SK-N-SH (cell line): ENCODE data around the gene APELA. TPM values are rescaled to one million over a fixed set of nuclear protein-coding genes. Genes with fewer than 3 reads are reported as not detected.

Source experiments
- CTCF ChIA-PET: fragments of 300-600, 350-600 bp; formaldehyde crosslinking; extraction: SDS; loops from one replicate; lab custom pipeline; 2021; lab: Yijun Ruan, JAX
- POLR2A ChIA-PET: fragments of 350-600 bp; sonication (Branson Sonifier 250); formaldehyde crosslinking; extraction: SDS; loops from one replicate; lab custom pipeline; 2020; ENCODE audit warnings: antibody characterized with exemption, inconsistent platforms; lab: Yijun Ruan, JAX
- DNase-seq: peaks from one replicate; pipeline ENCODE4 v3.0.0; 2012
- H2AFZ ChIP-seq: fragments of 200-600 bp; sonication (generic); 2 replicates; pipeline ENCODE4 v1.8.1; 2016; ENCODE audit warnings: antibody characterized with exemption, mild to moderate bottlenecking, low read depth
- H3F3A ChIP-seq: fragments of 200-600 bp; sonication (generic); replicated peaks from 2 replicates; pipeline ENCODE3; 2016; ENCODE audit warnings: antibody characterized with exemption, mild to moderate bottlenecking; ENCODE audit not compliant: insufficient read depth
- H3K27ac ChIP-seq, 2 experiments: fragments of 200-500 bp in 1 of 2; fragments of 200-600 bp in 1 of 2; sonication (Bioruptor generic) in 1 of 2; sonication (generic), shearing (Covaris generic) in 1 of 2; 2 replicates each; pipeline versions ENCODE4 v1.5.1 to v1.6.1; 2014 to 2016; ENCODE audit warnings: low read depth in 2 of 2, inconsistent platforms in 1 of 2, low read length in 1 of 2, mild to moderate bottlenecking in 1 of 2, mixed read lengths in 1 of 2
- H3K27me3 ChIP-seq: fragments of 200-600 bp; sonication (generic), shearing (Covaris generic); 2 replicates; pipeline ENCODE4 v1.6.1; 2016; ENCODE audit warnings: mixed run types; ENCODE audit not compliant: insufficient read depth
- H3K36me3 ChIP-seq, 2 experiments: fragments of 200-500 bp in 1 of 2; fragments of 200-600 bp in 1 of 2; sonication (Bioruptor generic) in 1 of 2; sonication (generic) in 1 of 2; replicated peaks in 1 of 2; 2 replicates each; pipeline versions ENCODE3 to v1.5.1; 2014 to 2016; ENCODE audit warnings: low read length in 1 of 2, mild to moderate bottlenecking in 1 of 2; ENCODE audit not compliant: insufficient read depth in 2 of 2, control insufficient read depth in 1 of 2
- H3K4me1 ChIP-seq, 2 experiments: fragments of 200-500 bp in 1 of 2; fragments of 200-600 bp in 1 of 2; sonication (Bioruptor generic) in 1 of 2; sonication (generic), shearing (Covaris generic) in 1 of 2; 2 replicates each; pipeline versions ENCODE4 v1.5.1 to v1.6.1; 2014 to 2016; ENCODE audit warnings: low read depth in 1 of 2, low read length in 1 of 2, mixed run types in 1 of 2; ENCODE audit not compliant: insufficient read depth in 2 of 2, control insufficient read depth in 1 of 2
- H3K4me2 ChIP-seq: fragments of 200-600 bp; sonication (generic), shearing (Covaris generic); 2 replicates; pipeline ENCODE4 v1.6.1; 2017; ENCODE audit warnings: mixed run types
- H3K4me3 ChIP-seq, 2 experiments: fragments of 200-500 bp in 1 of 2; fragments of 200-600 bp in 1 of 2; sonication (Bioruptor generic) in 1 of 2; sonication (generic), shearing (Covaris generic) in 1 of 2; 2 replicates each; pipeline versions ENCODE4 v1.5.1 to v1.8.1; 2014 to 2016; ENCODE audit warnings: low read depth in 2 of 2, inconsistent platforms in 1 of 2, low read length in 1 of 2, mild to moderate bottlenecking in 1 of 2, mixed read lengths in 1 of 2, moderate library complexity in 1 of 2
- H3K79me2 ChIP-seq: fragments of 200-600 bp; sonication (generic); 2 replicates; pipeline ENCODE4 v1.8.1; 2017; ENCODE audit warnings: mild to moderate bottlenecking; ENCODE audit not compliant: insufficient read depth
- H3K9ac ChIP-seq: fragments of 200-600 bp; sonication (generic); 2 replicates; pipeline ENCODE4 v1.6.1; 2017; ENCODE audit warnings: mixed run types
- H3K9me2 ChIP-seq: fragments of 200-600 bp; sonication (generic); 2 replicates; pipeline ENCODE4 v1.6.1; 2017; ENCODE audit warnings: mixed run types
- H3K9me3 ChIP-seq: fragments of 200-600 bp; sonication (generic); 2 replicates; pipeline ENCODE4 v1.6.1; 2017; ENCODE audit warnings: mixed run types, mild to moderate bottlenecking, moderate library complexity
- H4K20me1 ChIP-seq: fragments of 200-600 bp; sonication (generic); 2 replicates; pipeline ENCODE4 v1.6.1; 2017; ENCODE audit warnings: mild to moderate bottlenecking, mixed run types; ENCODE audit not compliant: insufficient read depth
- ELF1 ChIP-seq: IDR thresholded peaks from 2 replicates; pipeline ENCODE4 v1.4.0; 2012
- FOXJ3 ChIP-seq: sonication (generic); formaldehyde crosslinking; IDR thresholded peaks from 2 replicates; pipeline ENCODE4 v1.5.1; 2020; ENCODE audit warnings: mild to moderate bottlenecking, missing genetic modification reagents
- GATA2 ChIP-seq: sonication (generic); formaldehyde crosslinking; IDR thresholded peaks from 2 replicates; pipeline ENCODE4 v1.5.0; 2020; ENCODE audit warnings: mild to moderate bottlenecking, missing genetic modification reagents
- MAX ChIP-seq: IDR thresholded peaks from 2 replicates; pipeline ENCODE4 v1.4.0; 2012; ENCODE audit warnings: low read depth
- MEF2A ChIP-seq: IDR thresholded peaks from 2 replicates; pipeline ENCODE4 v1.4.0; 2012; ENCODE audit warnings: low read depth, borderline replicate concordance
- MXI1 ChIP-seq: IDR thresholded peaks from 2 replicates; pipeline ENCODE4 v1.6.1; 2012; ENCODE audit warnings: mild to moderate bottlenecking, low read depth, low read length, improper control_type of control experiment
- NFIC ChIP-seq: IDR thresholded peaks from 2 replicates; pipeline ENCODE4 v1.4.0; 2012; ENCODE audit warnings: borderline replicate concordance
- NRF1 ChIP-seq: IDR thresholded peaks from 2 replicates; pipeline ENCODE4 v1.6.1; 2012; ENCODE audit warnings: low read depth, mild to moderate bottlenecking, low read length
- RAD21 ChIP-seq: IDR thresholded peaks from 2 replicates; pipeline ENCODE4 v1.6.1; 2012; ENCODE audit warnings: mild to moderate bottlenecking, low read length
- RCOR1 ChIP-seq: fragments of 150-350 bp; IDR thresholded peaks from 2 replicates; pipeline ENCODE4 v1.6.1; 2017; ENCODE audit warnings: antibody characterized with exemption, low read length
- TCF12 ChIP-seq: IDR thresholded peaks from 2 replicates; pipeline ENCODE4 v1.4.0; 2012
- WGBS: methylation state at CpG from one replicate; pipeline ENCODE4 v1.1.6; 2017; ENCODE audit warnings: low lambda C conversion rate; 5-methylcytosine and 5-hydroxymethylcytosine counted together
- polyA plus RNA-seq, 3 experiments: library from polyadenylated mRNA; depleted of rRNA; stranded (reverse); fragments of >200 nt; gene quantifications; 2 replicates each; pipeline ENCODE4 v1.2.3, GENCODE V29; 2012
- TF ChIP-seq, protein P1 (sequence below): IDR thresholded peaks from 2 replicates; pipeline ENCODE4 v1.6.1; 2012; ENCODE audit warnings: mild to moderate bottlenecking, low read depth, low read length, moderate library complexity
- TF ChIP-seq, protein P2 (sequence below): IDR thresholded peaks from 2 replicates; pipeline ENCODE4 v1.4.0; 2012; ENCODE audit warnings: low read depth, borderline replicate concordance

APELA gene
- polyA plus RNA-seq, 1 of the 3 experiments (the other 2 are of a cell fraction) = not detected

GRCh38 chr4:164871673-164872072, 5.3 kb upstream of the APELA start:
- Histone ChIP-seq H3K36me3 (no peaks in the 10 kb centered on the region), H3F3A (no peaks in the 10 kb centered on the region), H3K9me3 (no peaks in the 10 kb centered on the region), H3K27me3 (no peaks in the 10 kb centered on the region), H3K9ac (no peak overlapping the region), H3K79me2 (no peaks in the 10 kb centered on the region)
- POLR2A ChIA-PET = no interaction called here
- 38% methylated on average over 4 of the region's 4 CpGs for WGBS
- TF ChIP-seq RAD21 = no peak
- no peak for TF ChIP-seq RCOR1
- TF ChIP-seq, all 33 proteins: peak for 0
- no peak overlapping the region for H2AFZ ChIP-seq
- no peak overlapping the region for H3K27ac ChIP-seq
- no peaks in the 10 kb centered on the region for H3K9me2 ChIP-seq
- CTCF ChIA-PET = no interaction called here
- H3K4me2 ChIP-seq = no peak overlapping the region
- H3K4me1 ChIP-seq = no peaks in the 10 kb centered on the region; a peak in 1 of 4 replicates
- DNase-seq = no peak
- no peak overlapping the region for H3K4me3 ChIP-seq
- H4K20me1 ChIP-seq = no peaks in the 10 kb centered on the region

DNA sequence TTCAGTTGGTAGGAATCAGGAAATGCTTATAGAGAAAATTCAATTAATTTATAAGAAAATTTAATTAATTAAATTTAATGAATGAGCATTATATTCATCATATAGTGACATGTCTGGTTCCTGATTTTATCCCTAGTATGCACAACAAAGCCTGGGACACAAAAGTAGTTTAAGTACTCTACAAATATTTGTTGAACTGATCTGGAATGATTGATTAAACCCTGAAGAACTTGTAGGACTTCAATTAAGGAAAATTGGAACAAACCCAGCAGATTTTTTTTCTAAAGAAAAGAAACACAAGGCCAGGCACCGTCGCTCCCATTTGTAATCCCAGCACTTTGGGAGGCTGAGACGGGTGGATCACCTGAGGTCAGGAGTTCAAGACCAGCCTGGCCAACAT, 4.5 kb upstream of the APELA start:
- Histone ChIP-seq H3K9me2 (no peaks in the 10 kb centered on the region), H3K4me1 (no peaks in the 10 kb centered on the region; a peak in 1 of 4 replicates), H3K9me3 (no peaks in the 10 kb centered on the region), H3K9ac (no peak overlapping the region), H3K4me3 (no peak overlapping the region), H3K27ac (no peak overlapping the region), H3K79me2 (no peaks in the 10 kb centered on the region), H3K4me2 (no peak overlapping the region), H3K36me3 (no peaks in the 10 kb centered on the region), H3K27me3 (no peaks in the 10 kb centered on the region)
- CTCF ChIA-PET = no interaction called here
- DNase-seq = no peak
- 2% methylated on average over 3 of the region's 3 CpGs for WGBS
- POLR2A ChIA-PET = no interaction called here
- TF ChIP-seq MAX (no peak), NRF1 (no peak), ELF1 (no peak), TCF12 (no peak), MXI1 (no peak), NFIC (no peak), FOXJ3 (no peak), RAD21 (no peak), GATA2 (CRISPR knock-in tag) (no peak), MEF2A (no peak)
- TF ChIP-seq, protein P1, sequence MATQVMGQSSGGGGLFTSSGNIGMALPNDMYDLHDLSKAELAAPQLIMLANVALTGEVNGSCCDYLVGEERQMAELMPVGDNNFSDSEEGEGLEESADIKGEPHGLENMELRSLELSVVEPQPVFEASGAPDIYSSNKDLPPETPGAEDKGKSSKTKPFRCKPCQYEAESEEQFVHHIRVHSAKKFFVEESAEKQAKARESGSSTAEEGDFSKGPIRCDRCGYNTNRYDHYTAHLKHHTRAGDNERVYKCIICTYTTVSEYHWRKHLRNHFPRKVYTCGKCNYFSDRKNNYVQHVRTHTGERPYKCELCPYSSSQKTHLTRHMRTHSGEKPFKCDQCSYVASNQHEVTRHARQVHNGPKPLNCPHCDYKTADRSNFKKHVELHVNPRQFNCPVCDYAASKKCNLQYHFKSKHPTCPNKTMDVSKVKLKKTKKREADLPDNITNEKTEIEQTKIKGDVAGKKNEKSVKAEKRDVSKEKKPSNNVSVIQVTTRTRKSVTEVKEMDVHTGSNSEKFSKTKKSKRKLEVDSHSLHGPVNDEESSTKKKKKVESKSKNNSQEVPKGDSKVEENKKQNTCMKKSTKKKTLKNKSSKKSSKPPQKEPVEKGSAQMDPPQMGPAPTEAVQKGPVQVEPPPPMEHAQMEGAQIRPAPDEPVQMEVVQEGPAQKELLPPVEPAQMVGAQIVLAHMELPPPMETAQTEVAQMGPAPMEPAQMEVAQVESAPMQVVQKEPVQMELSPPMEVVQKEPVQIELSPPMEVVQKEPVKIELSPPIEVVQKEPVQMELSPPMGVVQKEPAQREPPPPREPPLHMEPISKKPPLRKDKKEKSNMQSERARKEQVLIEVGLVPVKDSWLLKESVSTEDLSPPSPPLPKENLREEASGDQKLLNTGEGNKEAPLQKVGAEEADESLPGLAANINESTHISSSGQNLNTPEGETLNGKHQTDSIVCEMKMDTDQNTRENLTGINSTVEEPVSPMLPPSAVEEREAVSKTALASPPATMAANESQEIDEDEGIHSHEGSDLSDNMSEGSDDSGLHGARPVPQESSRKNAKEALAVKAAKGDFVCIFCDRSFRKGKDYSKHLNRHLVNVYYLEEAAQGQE = no peak
- TF ChIP-seq, protein P2, sequence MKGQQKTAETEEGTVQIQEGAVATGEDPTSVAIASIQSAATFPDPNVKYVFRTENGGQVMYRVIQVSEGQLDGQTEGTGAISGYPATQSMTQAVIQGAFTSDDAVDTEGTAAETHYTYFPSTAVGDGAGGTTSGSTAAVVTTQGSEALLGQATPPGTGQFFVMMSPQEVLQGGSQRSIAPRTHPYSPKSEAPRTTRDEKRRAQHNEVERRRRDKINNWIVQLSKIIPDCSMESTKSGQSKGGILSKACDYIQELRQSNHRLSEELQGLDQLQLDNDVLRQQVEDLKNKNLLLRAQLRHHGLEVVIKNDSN = no peak
- TF ChIP-seq, all 33 proteins: peak for 0
- H2AFZ ChIP-seq = no peak overlapping the region
- H4K20me1 ChIP-seq = no peaks in the 10 kb centered on the region
- no peaks in the 10 kb centered on the region for H3F3A ChIP-seq
